NT2/D1 (cell line): ENCODE data around the gene RGCC.

Source experiments
- YY1 ChIP-seq: IDR thresholded peaks from 2 replicates; pipeline ENCODE4 v1.6.1; 2011; ENCODE audit not compliant: insufficient read length, insufficient read depth
- ZNF274 ChIP-seq: IDR thresholded peaks from 2 replicates; pipeline ENCODE4 v1.6.1; 2011; ENCODE audit warnings: mild to moderate bottlenecking, low read depth, low read length

- TF ChIP-seq YY1: no peak
- no peak for TF ChIP-seq ZNF274
These were observed 47.7 kb upstream of the RGCC start for GRCh38 chr13:41409611-41410010.
